HG03521 (cell line): ENCODE measurements around the gene CD164L2.
"Not testable (repeated sequence)": the region's sequence is repeated elsewhere in the genome, so short reads cannot be mapped to it uniquely, and the experiment has no call there.

Source experiments
- ATAC-seq: cut with Tn5 transposase; IDR thresholded peaks from one replicate; pipeline ENCODE4 v1.9.1; 2021; ENCODE audit warnings: mild to moderate bottlenecking, moderate library complexity; ENCODE audit not compliant: unreplicated experiment

Gene CD164L2

DNA sequence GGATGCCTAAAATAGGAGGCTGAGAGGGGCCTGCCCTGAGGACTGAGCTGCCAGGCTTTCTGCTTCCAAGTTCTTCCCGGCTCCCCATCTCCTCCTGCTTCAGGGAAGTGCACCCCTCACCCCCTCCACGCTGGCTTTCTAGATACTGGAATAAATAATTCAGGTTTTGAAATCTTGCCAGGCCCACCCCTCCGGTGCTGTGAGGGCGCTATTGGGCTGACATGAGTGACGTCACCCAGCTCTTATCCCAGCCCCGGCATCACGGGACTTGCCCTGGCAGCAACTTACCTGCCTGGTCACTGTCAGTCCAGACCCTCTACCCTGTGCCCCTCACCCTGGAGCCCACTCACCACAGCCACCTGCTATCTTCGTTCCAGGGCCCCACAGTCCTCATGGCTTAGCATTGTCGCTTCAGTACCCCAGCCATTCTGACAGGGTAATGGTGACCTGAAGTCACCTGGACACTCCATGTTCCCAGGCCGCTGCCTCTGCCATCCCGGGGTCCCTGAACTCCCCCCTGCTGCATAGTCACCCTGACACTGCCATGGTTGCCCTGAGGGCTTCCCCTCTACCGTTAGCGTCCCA lies 8.5 kb upstream of the CD164L2 start:
- no peak for ATAC-seq

DNA sequence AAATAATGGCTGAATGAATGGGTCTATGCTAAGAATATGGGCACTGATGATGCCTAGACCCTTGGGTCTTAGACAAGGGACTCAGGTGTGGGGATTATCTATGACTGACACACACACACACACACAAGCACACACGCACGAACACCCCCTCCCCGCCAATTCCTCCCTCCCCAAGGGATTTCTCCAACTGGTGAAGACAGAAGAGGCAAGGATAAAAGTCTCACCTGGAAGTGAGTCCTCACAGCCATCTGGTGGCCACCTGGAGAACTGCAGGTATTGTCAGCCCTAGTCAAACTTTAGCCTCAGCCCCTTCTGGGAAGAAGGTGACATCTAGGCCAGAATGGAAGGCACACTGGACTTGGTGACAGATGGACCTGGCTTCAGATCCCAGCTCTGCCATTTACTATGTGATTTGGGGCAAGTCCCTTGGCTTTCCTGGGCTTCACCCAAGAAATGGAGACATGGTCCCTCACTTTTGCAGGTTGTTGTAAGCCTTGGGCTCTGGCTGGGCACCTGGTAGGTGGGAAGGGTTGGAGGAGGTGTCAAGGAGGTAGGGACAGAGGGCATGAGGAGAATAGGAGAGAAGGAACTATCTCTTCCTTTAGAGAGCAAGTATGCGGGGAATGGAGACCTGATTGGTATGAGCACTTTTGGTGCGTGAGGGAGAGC lies 5.3 kb upstream of the CD164L2 start:
- no peak for ATAC-seq

DNA sequence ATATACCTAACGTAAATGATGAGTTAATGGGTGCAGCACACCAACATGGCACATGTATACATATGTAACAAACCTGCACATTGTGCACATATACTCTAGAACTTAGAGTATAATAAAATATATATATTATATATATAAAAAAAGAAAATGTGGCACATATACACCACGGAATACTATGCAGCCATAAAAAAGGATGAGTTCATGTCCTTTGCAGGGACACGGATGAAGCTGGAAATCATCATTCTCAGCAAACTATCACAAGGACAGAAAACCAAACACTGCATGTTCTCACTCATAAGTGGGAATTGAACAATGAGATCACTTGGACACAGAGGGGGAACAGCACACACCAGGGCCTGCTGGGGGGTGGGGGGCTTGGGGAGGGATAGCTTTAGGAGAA lies 1.7 kb upstream of the CD164L2 start:
- ATAC-seq: not testable (repeated sequence)

GRCh38 chr1:27383661-27384060 lies 528 bp upstream of the CD164L2 start:
- no peak for ATAC-seq

DNA sequence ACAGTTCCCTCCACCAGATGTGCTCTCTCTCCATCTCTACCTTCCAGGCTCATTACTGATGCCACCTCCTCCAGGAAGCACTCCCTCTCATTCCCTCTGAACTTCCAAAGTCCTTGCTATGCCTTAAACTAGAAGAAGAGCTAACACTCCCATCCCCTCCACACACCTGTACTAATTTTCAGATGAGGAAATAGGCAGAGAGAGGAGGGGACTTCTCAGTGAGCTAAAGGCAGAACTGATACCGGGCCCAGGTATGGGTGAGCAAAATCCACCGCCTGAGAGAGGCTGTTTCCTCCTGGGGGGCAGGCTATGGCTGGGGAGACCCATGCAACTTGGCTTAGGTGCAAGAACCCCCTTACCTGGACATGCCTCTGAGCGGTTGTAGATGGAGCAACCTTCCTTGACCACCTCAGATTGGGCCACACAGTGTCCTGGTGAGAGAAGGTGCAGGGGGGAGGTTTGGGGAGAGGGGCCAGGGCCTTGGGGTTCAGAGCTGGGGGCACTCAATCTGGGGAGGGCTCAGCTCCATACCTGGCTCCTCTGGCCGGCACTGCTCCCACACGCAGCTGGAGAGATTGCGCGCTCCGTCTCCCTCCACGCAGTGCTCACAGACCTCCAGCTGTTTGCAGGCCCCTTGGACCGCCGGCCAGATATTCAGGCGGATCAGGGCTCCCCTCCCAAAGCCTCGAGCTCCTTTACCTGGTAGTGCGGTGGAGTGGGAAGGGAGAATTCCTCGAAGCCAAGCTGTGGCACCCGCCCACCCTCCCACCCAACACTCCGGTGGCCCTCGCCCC lies 967 bp downstream of the CD164L2 start:
- no peak for ATAC-seq

DNA sequence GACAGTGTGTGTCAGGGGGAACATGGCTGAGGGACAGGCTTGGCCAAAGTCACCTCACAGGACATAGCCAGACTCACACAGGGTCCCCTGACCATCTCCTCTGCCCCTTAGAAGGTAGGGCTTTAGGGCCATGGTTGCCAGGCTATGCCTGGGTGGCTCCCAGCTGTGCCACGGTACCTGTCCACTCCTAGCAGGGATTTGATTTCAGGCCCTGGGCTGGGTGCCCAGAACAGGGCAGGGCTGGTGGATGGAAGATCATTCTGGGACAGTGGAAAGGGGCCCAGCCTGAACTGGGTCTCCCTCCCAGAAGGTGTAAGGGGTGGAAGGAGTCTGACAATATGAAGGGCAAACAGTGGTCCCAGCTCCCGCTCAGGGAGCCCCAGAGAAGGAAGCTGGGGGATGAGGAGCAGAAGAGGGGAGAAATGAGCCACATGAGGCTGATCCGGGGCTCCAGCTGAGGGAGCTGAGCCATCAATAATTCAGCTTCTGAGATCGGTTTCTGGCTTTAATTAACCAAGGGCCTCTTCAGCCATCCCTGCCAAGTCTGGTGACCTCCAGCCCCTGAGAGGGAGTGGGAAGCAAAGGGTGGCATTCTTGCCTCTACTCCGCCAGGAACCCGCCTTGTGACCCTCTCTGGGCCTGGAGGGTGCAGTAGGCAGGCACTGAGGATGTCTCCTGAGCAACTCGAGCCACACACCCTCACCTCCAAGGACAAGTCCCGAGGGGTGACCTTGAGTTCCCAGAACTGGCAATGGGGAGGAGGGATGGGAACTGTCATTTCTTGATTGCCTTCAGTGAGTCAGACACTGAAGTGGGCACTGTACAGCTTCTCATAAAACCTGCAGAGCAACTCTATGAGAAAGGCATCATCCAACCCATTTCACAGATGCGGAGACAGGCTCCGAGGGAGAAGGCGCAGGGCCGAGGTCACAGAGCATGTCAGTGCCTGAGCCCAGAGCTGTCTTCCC lies 2.1 kb downstream of the CD164L2 start:
- ATAC-seq: no peak

DNA sequence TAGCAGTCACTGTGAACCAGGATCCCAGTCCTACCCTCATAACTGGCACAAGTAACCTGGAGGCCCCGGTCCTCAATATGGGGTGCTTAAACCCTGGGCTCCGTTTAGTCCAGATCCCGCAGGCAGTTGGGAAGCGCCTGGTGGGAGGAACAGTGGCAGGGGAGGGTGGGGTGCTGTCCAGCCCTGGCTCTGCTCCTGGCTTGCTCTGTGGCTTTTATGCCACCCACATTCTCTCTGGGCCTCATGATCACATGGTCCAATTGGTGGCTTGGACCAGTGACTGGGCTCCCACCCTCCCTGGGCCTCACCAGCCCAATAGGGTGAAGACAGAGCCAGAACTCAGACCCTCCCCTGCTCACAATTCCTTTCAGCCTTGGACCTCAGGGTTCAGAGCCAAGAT lies 2.9 kb downstream of the CD164L2 start:
- ATAC-seq: no peak

DNA sequence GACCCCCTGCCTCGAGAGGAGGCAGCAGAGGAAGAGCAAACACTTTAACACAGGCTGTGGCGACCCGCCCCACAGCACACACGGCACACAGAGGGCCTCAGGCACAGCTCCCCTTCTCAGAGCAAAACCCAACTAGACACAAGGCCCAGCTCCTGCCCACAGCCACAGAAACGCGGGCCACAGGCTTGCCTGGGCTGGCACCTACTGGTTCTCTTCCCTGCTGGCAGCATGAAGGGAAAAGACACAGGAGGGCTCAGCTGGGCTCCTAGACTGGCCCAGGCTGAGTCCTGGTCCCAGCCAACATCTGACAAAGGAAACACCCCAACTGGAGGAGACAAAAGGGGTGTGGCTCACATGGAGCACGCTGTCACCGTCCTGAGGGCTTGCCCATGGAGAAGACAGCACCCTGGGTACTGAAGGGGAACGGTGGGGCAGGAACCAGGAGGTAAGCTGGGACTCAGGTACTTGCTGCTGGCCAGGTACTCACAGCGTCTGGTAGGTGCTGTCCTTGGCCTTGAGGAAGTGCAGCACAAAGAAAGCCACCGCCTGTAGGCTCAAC lies 3.5 kb downstream of the CD164L2 start:
- no peak for ATAC-seq

DNA sequence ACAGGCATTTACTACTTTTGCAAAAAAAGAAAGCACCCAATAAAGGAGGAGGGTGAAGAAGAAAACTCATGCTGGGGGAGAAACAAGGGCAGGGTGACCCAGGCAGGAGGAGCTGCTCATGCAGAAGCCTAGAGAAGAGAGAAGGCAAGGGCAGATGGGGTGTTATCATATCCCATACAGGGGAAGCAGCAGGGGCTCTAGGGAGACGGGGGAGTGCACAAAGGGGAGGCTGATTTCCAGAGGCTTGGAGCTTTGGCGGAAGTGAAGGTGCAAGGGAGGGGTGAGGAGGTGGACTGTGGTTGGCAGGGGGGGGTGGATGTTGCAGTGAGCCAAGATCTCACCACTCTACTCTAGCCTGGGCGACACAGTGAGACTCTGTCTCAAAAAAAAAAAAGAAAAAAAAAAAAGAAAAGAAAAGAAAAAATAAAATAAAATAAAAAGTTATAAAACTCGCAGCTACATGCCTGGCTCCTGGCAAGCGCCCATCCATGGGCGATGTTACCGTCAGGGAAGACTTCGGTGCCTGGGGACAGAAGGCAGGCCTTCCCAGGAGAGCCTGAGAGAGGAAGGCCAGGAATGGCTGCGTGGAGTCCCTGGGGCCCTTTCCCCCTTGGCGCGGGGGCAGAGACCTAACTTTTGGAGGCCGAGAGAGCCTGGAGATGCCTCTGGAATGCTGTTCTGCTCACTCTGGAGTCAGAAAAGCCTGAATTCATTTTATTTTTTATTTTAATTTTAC lies 5.2 kb downstream of the CD164L2 start:
- ATAC-seq: no peak

GRCh38 chr1:27374362-27375086 lies 8.6 kb downstream of the CD164L2 start, which contains the start of gene FCN3:
Gene FCN3, minus strand, starts transcription at chr1:27374824. Its CDS starts 6 bp downstream, at chr1:27374818.
- no peak for ATAC-seq

- no peak for ATAC-seq
Measured at GRCh38 chr1:27372808-27373690, 10.1 kb downstream of the CD164L2 start.

- no peak for ATAC-seq
Measured at GRCh38 chr1:27372022-27372807, 10.9 kb downstream of the CD164L2 start.

- ATAC-seq: no peak
Measured at GRCh38 chr1:27368869-27369582, 14.1 kb downstream of the CD164L2 start.

DNA sequence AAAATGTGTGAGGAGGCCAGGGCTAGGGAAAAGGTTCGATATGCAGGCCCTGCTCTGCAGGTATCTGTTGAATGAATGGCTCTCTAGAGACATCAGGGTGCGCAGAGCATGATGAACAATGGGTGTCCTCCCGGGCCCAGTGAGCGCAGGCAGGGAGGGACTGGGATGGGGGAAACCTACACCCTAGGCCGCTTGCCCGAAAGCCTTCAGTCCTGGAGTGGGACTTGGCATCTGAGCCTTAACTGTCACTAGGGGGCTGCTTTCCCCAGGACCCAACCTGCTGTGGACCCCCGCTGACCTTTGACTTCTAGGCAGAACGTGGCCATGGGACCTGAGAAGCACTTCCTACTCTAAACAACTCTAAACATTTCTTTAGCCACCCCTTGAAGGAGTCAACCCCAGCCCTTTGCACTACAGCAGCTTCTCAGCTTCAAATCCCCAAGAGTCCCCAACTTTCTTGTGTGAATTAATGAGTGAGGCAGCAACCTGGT lies 15.9 kb downstream of the CD164L2 start:
- no peak for ATAC-seq

DNA sequence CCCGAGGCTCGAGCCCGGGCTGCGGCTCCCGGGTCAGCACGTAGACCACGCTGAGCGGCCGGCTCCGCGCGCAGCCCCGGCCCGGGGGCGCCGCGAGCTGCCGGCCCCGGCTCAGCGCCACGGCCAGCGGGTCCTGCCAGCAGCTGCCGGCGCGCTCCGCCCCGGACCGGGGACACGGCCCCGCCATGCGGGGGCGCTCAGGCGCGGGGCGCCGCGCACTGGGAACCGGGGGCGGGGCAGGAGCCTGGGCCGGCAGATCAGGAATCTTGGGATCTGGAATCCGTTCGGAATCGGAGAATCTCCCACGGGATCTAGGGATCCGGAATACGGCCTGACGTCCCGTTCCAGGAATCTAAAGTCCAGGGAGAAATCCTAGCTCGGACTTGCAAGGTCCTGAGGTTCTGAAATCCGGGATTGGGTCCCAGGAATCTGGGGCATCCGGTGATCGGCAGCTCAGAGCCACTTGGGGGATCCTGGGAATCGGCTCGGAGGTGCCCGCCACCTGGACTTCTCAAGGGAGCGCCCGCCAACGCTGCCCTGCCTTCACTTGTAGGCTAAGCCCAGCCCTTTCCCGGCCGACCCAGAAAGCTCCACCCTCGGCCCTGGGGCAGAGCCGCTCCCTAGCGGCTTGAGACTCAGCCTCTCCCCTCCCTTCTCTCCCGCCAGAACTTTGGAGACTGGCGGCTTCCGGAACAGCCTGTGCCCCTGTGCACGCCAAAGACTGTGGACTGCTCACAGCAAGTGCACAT lies 16.5 kb downstream of the CD164L2 start, which contains the start of gene MAP3K6:
Gene MAP3K6 (minus strand): TSS at position 551 of the 749 bp plus-strand sequence. CDS start 364 bp downstream, at position 187.
- no peak for ATAC-seq

- ATAC-seq: no peak
Measured at GRCh38 chr1:27366113-27366410, 17.1 kb downstream of the CD164L2 start.
